TTC549 (cell line): ENCODE measurements around the gene MFN2.

ENCODE experiments used
- FAIRE-seq: peaks from 2 replicates; lab custom pipeline; 2012; peaks lifted over from hg19 to GRCh38; lab: Jason Lieb, UNC

The MFN2 gene

GRCh38 chr1:12051361-12051760 is 71.1 kb downstream of the MFN2 start:
- no peak for FAIRE-seq

- FAIRE-seq = no peak
These were observed 71.8 kb downstream of the MFN2 start for GRCh38 chr1:12052008-12052573.

GRCh38 chr1:12052997-12053686 is 72.9 kb downstream of the MFN2 start:
- no peak for FAIRE-seq

GRCh38 chr1:12053752-12054548 is 73.7 kb downstream of the MFN2 start:
- FAIRE-seq = no peak

GRCh38 chr1:12055259-12055658 is 75.0 kb downstream of the MFN2 start:
- no peak for FAIRE-seq

- FAIRE-seq = no peak
These were observed 76.1 kb downstream of the MFN2 start for GRCh38 chr1:12056331-12056841.

GRCh38 chr1:12057382-12057781 is 77.1 kb downstream of the MFN2 start:
- no peak for FAIRE-seq

- no peak for FAIRE-seq
These were observed 77.9 kb downstream of the MFN2 start for GRCh38 chr1:12057940-12058687.

- no peak for FAIRE-seq
These were observed 79.0 kb downstream of the MFN2 start for GRCh38 chr1:12059226-12059625.

- no peak for FAIRE-seq
These were observed 79.6 kb downstream of the MFN2 start for GRCh38 chr1:12059722-12060464.

- FAIRE-seq = no peak
These were observed 80.3 kb downstream of the MFN2 start for GRCh38 chr1:12060500-12060899.
